Keratinocyte (primary cell): ENCODE measurements around the gene PPM1A. TPM values are rescaled to one million over a fixed set of nuclear protein-coding genes. Genes with fewer than 3 reads are reported as not detected.

Source experiments
- DNase-seq: peaks from one replicate; pipeline ENCODE4 v3.0.0-alpha.2; 2011; ENCODE audit warnings: low read depth, missing footprints, low spot score
- FAIRE-seq: peaks from 2 replicates; lab custom pipeline; 2011; peaks lifted over from hg19 to GRCh38; lab: Jason Lieb, UNC
- H2AFZ ChIP-seq: 2 replicates; pipeline ENCODE4 v1.6.0; 2012; ENCODE audit warnings: low read length, control low read depth, inconsistent platforms; ENCODE audit not compliant: control insufficient read depth
- H3K27ac ChIP-seq: 2 replicates; pipeline ENCODE4 v1.5.1; 2011; ENCODE audit warnings: low read length; ENCODE audit not compliant: control insufficient read depth, insufficient read depth
- H3K27me3 ChIP-seq: 3 replicates; pipeline ENCODE4 v1.6.0; 2011; ENCODE audit warnings: low read length; ENCODE audit not compliant: control insufficient read depth, insufficient read depth; ENCODE audit errors: extremely low read depth
- H3K36me3 ChIP-seq, 2 experiments: 2 replicates in 1 of 2; 3 replicates in 1 of 2; pipeline ENCODE4 v1.5.1; 2011; ENCODE audit warnings: low read length in 2 of 2, mild to moderate bottlenecking in 1 of 2; ENCODE audit not compliant: control insufficient read depth in 2 of 2, insufficient read depth in 2 of 2; ENCODE audit errors: extremely low read depth in 1 of 2
- H3K4me1 ChIP-seq: 3 replicates; pipeline ENCODE4 v1.5.1; 2011; ENCODE audit warnings: low read length; ENCODE audit not compliant: control insufficient read depth, insufficient read depth; ENCODE audit errors: extremely low read depth
- H3K4me2 ChIP-seq: 3 replicates; pipeline ENCODE4 v1.6.0; 2011; ENCODE audit warnings: low read depth, low read length; ENCODE audit not compliant: control insufficient read depth, insufficient read depth; ENCODE audit errors: extremely low read depth
- H3K4me3 ChIP-seq, 3 experiments: fragments of 200-600 bp in 1 of 3; sonication (generic) in 1 of 3; 2 replicates in 2 of 3; 3 replicates in 1 of 3; pipeline ENCODE4 v1.5.1; 2011 to 2016; ENCODE audit warnings: low read length in 3 of 3, mild to moderate bottlenecking in 3 of 3, control low read depth in 2 of 3, inconsistent platforms in 1 of 3, low read depth in 1 of 3, mixed read lengths in 1 of 3, mixed run types in 1 of 3, moderate library complexity in 1 of 3; ENCODE audit not compliant: control insufficient read depth in 2 of 3, insufficient read depth in 2 of 3; ENCODE audit errors: extremely low read depth in 1 of 3
- H3K79me2 ChIP-seq: 2 replicates; pipeline ENCODE4 v1.6.0; 2012; ENCODE audit warnings: low read length; ENCODE audit not compliant: control insufficient read depth, insufficient read depth
- H3K9ac ChIP-seq: 3 replicates; pipeline ENCODE4 v1.6.0; 2011; ENCODE audit warnings: low read length; ENCODE audit not compliant: control insufficient read depth, insufficient read depth; ENCODE audit errors: extremely low read depth
- H3K9me1 ChIP-seq: 3 replicates; pipeline ENCODE4 v1.6.0; 2011; ENCODE audit warnings: low read length; ENCODE audit not compliant: control insufficient read depth, insufficient read depth; ENCODE audit errors: extremely low read depth
- H3K9me3 ChIP-seq: 2 replicates; pipeline ENCODE4 v1.5.1; 2012; ENCODE audit warnings: low read depth, low read length; ENCODE audit not compliant: control insufficient read depth
- H4K20me1 ChIP-seq: 3 replicates; pipeline ENCODE4 v1.6.0; 2011; ENCODE audit warnings: low read length; ENCODE audit not compliant: control insufficient read depth, insufficient read depth; ENCODE audit errors: extremely low read depth
- EZH2 ChIP-seq: IDR thresholded peaks from one replicate; pipeline ENCODE4 v1.6.1; 2012; ENCODE audit warnings: inconsistent platforms, mild to moderate bottlenecking, low read length, moderate library complexity
- dilution Hi-C: fragments of 300-500 bp; cut with MboI; formaldehyde crosslinking; loops from one replicate; pipeline ENCODE4 v1.7.0; 2020; ENCODE audit warnings: low sequenced_read_pairs; ENCODE audit not compliant: extremely low pct_ligation_motif_present
- polyA plus RNA-seq, 5 experiments: library from polyadenylated mRNA; depleted of rRNA in 3 of 5; stranded (reverse) in 3 of 5; stranded (forward) in 1 of 5; unstranded in 1 of 5; fragments of >200 nt; gene quantifications; 1 replicate in 1 of 5; 2 replicates in 3 of 5; 3 replicates in 1 of 5; pipeline versions ENCODE4 v1.2.1 to v1.2.3, GENCODE V29; 2011 to 2012; ENCODE audit warnings: missing spikeins in 2 of 5, low read depth in 1 of 5, low replicate concordance in 1 of 5
- TF ChIP-seq, protein P1 (sequence below), 3 experiments: IDR thresholded peaks in 1 of 3; conservative IDR thresholded peaks in 1 of 3; optimal IDR thresholded peaks in 1 of 3; 2 replicates in 2 of 3; 3 replicates in 1 of 3; pipeline versions ENCODE3 to v1.5.1; 2011; ENCODE audit warnings: low read length in 3 of 3, mild to moderate bottlenecking in 3 of 3, moderate library complexity in 2 of 3, control low read depth in 1 of 3, inconsistent platforms in 1 of 3; ENCODE audit not compliant: insufficient read depth in 2 of 3; ENCODE audit errors: extremely low read depth in 1 of 3

The PPM1A gene
- polyA plus RNA-seq, 1 donor (not counting 4 experiments of a cell fraction or from before 2014, with no cell fraction given) = 44.5 TPM

DNA sequence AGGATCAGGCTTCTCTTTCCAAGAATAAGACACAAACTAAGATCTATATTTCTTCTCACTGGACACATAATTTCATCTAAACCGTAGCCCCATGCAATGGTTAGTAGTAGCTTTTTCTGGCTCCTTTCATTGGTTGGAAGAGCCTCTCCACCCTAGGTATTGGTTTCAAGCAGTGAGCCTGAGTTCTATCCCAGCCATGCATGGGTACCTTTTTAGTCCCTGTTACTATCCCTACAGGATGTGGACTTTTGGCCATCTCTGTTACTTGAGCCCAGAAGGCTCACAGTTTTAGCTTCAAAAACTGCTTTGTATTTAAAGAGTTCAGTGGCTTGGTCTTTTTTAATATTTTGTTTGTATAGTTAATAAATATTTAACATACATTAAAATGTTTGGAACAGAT is 16.1 kb downstream of the PPM1A start:
- Histone ChIP-seq H4K20me1 (peaks cover 4% of the 10 kb centered on the region), H3K36me3 (no peaks in the 10 kb centered on the region), H3K4me2 (no peak overlapping the region), H3K9ac (no peak overlapping the region), H3K4me1 (peaks cover 3% of the 10 kb centered on the region), H3K9me1 (peaks cover 2% of the 10 kb centered on the region), H3K79me2 (peaks cover 58% of the 10 kb centered on the region), H3K4me3 (no peak overlapping the region), H3K9me3 (no peaks in the 10 kb centered on the region), H2AFZ (no peak overlapping the region), H3K27me3 (no peaks in the 10 kb centered on the region), H3K27ac (no peak overlapping the region)
- no peak for FAIRE-seq
- dilution Hi-C loops = no loop called here
- no peak for TF ChIP-seq EZH2
- TF ChIP-seq, protein P1, sequence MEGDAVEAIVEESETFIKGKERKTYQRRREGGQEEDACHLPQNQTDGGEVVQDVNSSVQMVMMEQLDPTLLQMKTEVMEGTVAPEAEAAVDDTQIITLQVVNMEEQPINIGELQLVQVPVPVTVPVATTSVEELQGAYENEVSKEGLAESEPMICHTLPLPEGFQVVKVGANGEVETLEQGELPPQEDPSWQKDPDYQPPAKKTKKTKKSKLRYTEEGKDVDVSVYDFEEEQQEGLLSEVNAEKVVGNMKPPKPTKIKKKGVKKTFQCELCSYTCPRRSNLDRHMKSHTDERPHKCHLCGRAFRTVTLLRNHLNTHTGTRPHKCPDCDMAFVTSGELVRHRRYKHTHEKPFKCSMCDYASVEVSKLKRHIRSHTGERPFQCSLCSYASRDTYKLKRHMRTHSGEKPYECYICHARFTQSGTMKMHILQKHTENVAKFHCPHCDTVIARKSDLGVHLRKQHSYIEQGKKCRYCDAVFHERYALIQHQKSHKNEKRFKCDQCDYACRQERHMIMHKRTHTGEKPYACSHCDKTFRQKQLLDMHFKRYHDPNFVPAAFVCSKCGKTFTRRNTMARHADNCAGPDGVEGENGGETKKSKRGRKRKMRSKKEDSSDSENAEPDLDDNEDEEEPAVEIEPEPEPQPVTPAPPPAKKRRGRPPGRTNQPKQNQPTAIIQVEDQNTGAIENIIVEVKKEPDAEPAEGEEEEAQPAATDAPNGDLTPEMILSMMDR (optimal IDR thresholded peaks at IDR 0.05 in 1 of 3, IDR thresholded peaks at IDR 0.05 in 1 of 3, conservative IDR thresholded peaks at IDR 0.05 in 1 of 3; ENCODE audit: extremely low read depth in 1 of 3, insufficient read depth in 2 of 3, low read length in 3 of 3) = no peak
- no peak for DNase-seq

DNA sequence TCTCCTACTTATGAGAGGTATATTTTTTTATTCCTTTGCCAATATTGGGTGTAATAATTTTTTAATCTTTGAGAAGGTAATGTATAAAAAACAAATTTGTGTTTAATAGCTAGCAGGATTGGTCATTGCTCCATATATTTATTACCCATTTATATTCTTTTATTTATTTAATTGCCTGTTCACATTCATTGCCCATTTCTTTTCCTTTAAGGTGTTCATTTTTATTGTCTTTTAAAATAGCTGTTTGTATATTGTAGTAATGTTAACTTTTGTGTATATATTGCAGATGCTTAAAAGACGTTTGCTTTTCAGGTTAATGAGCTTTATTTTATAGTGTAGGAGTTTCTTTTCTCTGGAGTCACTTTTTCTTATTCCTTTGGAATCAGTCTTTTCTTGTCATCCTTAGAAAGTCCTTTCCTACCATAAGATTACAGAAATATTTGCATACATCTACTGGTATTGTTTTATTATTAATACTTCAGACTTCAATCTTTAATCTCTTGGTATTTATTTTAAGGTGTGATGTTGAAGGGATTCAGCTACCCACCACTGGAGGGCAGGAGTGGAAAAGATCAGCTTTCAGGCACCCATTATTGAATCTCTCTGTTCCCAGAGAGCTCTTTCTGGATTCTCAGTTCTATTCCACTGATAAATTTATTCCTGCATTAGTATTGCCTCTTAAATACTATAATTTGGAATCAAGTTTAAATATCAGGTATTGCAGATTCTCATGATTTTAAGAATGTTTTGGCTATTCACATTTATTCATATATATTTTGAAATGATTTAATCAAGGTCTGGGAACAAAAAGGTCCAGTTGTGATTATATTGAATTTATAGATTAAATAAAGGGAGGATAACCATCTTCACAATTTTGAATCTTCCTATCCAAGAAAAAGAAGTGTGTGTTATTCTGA is 17.3 kb downstream of the PPM1A start:
- H3K4me1 ChIP-seq = peaks cover 3% of the 10 kb centered on the region
- no peak overlapping the region for H3K4me2 ChIP-seq
- H3K9ac ChIP-seq = no peak overlapping the region
- H3K27me3 ChIP-seq = no peaks in the 10 kb centered on the region
- DNase-seq (no peak), FAIRE-seq (no peak)
- H3K9me1 ChIP-seq = no peaks in the 10 kb centered on the region
- H3K9me3 ChIP-seq = no peaks in the 10 kb centered on the region
- no peak overlapping the region for H3K4me3 ChIP-seq
- no peaks in the 10 kb centered on the region for H3K36me3 ChIP-seq
- dilution Hi-C loops = no loop called here
- TF ChIP-seq, protein P1 (optimal IDR thresholded peaks at IDR 0.05 in 1 of 3, IDR thresholded peaks at IDR 0.05 in 1 of 3, conservative IDR thresholded peaks at IDR 0.05 in 1 of 3; ENCODE audit: extremely low read depth in 1 of 3, insufficient read depth in 2 of 3, low read length in 3 of 3) = peak; percentile 54 to 67 (median 65)
- TF ChIP-seq EZH2 = no peak
- H4K20me1 ChIP-seq = peaks cover 4% of the 10 kb centered on the region
- no peak overlapping the region for H2AFZ ChIP-seq
- H3K79me2 ChIP-seq = peaks cover 56% of the 10 kb centered on the region
- no peak overlapping the region for H3K27ac ChIP-seq
